Ramos (cell line): ENCODE data around the gene TRAP1.

ENCODE experiments used
- in situ Hi-C: fragments of 300-500 bp; cut with MboI; formaldehyde crosslinking; loops from one replicate; pipeline ENCODE4 v1.14.3; 2022; ENCODE audit warnings: low sequenced_read_pairs; ENCODE audit not compliant: unreplicated experiment

The TRAP1 gene

DNA sequence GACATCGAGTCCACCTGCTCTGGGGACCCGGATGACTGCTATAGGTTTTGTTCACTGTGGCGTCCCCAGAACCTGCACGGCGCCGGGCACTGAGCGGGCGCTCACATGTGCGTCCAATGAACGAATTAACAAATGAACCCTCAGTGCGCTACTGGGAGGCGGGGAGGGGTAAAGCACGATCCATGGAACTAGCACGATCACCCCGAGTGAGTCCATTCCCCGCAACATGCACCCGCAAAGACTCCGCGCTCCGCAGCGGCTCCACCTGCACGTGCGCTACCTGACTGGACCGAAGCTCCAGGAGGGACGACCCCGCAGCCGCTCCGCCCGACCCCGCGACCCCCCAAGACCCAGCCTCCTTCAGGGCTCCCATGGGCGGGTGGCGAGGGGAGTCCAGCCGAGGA lies 491 bp downstream of the TRAP1 start:
- in situ Hi-C loops, result loop anchor here (10.0 kb wide), 1 partner anchor 158 kb away; no protein-coding TSS in a partner anchor

DNA sequence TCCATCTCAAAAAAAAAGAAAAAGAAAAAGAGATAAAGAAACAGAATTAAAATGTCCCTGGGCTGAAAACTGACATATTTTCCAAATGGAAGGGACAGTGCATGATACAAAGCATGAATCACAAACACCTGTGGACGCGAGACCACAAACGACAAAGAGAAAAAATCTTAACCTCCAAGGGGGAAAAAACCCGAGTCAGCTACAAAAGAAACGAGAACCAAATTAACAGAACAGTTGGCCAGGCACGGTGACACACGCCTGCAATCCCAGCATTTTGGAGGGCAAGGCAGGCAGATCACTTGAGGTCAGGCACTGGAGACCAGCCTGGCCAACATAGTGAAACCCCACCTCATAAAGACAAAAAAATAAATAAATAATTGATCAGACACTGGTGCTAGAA lies 1.9 kb downstream of the TRAP1 start:
- in situ Hi-C loops, result loop anchor here (10.0 kb wide), 1 partner anchor 159 kb away; no protein-coding TSS in a partner anchor

DNA sequence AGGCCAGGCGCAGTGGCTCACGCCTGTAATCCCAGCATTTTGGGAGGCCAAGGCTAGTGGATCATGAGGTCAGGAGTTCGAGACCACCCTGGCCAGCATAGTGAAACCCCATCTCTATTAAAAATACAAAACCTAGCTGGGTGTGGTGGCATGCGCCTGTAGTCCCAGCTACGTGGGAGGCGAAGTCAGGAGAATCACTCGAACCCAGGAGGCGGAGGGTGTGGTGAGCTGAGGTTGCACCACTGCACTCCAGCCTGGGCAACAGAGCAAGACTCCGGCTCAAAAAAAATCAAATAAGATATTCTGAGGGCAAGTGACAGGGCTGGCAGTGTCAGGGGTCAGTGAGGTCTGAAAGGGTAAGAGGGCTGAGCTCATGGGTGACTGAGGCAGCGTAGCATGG lies 2.9 kb downstream of the TRAP1 start:
- in situ Hi-C loops, result loop anchor here (10.0 kb wide), 1 partner anchor 160 kb away; no protein-coding TSS in a partner anchor

DNA sequence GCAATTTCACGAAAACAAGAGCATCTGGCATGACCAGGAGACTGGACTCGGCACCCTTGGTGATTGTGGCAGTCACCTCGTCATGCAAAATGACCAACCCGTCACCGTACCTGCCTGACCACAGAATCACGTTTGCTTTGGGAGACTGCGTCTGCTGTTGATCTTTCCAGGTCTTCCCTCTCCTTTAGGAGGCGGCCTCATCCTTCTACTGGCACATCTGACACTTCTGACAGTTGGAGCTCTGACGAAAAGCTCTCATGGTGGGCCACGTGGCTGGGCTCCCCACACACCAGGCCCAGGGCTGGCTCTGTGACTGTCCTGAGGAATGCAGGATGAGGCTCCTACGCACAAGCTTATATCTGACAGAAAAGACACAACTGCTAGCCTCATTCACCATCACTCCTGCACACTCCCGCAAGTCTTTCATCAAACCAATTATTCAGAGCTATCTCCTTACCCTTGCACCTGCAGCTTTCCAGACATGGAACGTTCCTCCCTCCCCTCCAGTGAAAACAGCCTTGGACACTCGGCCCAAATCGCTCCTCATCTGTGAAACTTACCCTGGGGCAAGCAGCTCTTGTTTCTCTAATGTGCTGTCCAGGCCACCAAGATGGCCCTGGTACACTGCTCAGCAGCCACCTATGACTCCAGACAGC lies 3.6 kb downstream of the TRAP1 start:
- in situ Hi-C loops, result loop anchor here (10.0 kb wide), 1 partner anchor 161 kb away; no protein-coding TSS in a partner anchor

DNA sequence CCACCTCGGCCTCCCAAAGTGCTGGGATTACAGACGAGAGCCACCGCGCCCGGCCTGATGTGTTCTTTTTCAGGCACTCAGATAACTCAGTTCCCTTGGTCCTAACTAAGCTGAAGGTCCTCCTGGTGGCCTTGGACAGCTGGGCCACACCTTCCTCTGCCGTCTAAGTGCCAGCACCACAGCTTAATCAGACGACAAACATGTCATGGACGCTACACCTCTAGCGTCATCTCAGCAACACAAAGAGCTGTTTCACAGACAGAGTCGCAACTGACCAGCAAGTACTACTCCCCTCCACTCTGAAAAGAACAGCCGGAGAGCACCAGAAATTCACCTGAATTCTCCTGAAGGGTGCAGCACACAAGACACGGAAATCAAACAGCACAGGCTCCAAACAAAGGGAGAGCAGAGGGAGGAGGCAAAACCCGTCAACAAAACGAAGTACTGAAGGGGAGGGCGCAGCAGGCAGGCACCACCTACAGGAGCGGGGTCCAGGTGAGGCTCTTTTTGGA lies 4.4 kb downstream of the TRAP1 start:
- in situ Hi-C loops, result loop anchor here (10.0 kb wide), 1 partner anchor 162 kb away; no protein-coding TSS in a partner anchor

DNA sequence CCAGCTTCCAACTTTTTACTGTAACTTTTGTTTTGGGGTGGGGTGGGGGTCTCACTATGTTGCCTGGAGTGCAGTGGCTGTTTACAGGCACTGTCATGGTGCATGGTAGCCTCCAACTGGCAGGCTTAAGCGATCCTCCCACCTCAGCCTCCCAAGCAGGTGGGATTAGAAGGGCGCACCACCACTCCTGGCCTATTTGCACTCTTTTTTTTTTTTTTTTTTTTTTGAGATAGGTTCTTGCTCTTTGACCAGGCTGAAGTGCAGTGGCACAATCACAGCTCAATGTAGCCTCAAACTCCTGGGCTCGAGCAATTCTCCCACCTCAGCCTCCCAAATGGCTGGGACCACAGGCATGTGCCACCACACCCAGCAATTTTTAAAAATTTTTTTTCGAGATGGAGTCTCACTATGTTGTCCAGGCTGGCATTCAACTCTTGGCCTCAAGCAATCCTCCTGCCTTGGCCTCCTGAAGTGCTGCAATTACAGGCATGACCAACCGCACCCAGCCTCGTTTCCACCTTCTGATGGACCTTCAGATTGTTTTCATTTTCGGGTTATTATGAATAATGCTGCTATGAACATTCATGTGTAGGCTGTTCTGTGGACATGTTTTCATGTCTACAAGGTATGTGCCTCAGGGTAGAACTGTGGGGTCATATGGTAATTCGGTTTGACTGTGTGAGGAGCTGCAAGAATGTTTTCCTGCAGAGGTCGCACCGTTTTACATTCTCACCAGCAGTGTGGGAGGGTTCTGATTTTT lies 10.9 kb downstream of the TRAP1 start:
- in situ Hi-C loops, result no loop called here

DNA sequence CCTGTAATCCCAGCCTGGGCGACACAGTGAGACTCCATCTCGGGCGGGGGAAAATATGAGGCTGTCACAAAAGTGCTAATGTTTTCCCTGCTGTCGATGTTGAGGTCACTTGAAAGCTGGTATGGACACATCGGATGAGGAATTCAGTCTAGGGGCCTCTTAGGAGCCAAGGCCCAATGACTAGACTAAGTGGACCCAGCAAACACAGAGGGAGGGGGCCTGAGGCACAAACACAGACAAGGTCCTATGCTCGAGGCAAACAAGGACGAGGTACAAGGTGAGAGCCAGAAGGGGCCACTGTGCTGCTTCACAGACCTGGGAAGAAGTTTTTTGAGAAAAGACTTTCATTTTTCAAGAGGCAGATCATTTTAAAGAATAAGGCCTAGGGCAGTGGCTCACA lies 15.2 kb downstream of the TRAP1 start:
- in situ Hi-C loops, result no loop called here

DNA sequence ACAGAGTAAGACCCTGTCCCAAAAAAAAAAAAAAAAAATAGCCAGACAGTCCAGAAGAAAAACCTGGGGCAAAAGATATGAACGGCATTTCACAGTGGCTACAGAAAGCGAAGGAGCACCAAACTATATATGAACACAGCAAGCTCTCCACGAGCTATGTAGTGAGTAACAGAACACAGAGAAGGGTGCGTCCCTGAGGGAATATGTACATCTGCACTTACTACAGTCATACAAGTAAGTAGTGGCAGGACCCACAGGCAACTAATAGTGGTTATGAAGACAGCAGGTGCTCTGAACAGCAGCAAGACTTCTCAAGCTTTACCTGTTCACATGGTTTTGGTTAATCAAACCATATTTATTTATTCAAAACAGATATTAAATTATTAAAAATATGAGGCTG lies 15.8 kb downstream of the TRAP1 start:
- in situ Hi-C loops, result no loop called here

DNA sequence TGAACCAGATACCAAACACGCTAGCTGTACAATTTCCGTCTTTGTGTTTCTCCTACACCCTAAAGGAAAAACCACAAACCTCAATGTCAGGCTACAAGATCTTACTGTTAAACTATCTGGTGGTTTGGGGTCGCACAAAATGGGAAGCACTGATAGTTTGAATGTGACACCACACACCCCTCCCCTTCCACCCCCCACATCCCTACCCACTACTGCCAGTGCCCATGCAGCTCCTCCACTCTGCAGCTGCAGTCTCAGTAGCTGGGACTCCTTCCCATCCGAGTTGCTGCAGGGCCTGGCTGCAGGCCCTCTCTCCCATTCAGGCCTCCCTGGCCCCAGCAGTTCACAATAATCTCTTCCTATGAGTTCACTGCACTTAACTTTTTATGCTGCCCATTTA lies 18.4 kb downstream of the TRAP1 start:
- in situ Hi-C loops, result no loop called here

DNA sequence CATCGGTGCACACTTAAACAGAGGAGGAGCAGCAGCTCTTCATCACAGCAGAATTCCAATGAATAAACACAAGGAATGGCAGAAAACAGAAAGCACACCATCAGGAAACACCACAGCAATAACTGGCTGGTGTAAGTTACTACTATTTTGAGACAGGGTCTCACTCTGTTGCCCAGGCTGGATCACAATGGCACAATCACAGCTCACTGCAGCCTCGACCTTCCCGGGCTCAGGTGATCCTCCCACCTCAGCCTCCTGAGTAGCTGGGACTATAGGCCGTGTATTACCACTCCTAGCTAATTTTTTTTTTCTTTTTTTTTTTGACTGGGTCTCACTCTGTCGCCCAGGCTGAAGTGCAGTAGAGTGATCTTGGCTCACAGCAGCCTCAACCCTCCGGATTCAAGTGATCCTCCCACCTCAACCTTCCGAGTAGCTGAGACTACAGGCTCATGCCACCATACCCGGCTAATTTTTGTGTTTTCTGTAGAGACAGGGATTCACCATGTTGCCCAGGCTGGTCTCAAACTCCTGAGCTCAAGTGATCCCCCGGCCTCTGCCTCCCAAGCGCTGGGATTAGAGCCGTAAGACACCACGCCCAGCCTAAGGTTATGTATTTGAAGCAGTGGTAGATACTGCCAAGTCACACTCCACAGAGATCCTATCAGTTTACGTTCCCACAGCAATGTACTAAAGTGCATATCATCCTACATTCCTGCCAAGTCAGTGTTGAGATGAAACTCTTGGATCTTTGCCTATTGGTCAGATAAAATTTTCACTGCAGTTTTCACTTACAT lies 20.7 kb downstream of the TRAP1 start:
- in situ Hi-C loops, result no loop called here

DNA sequence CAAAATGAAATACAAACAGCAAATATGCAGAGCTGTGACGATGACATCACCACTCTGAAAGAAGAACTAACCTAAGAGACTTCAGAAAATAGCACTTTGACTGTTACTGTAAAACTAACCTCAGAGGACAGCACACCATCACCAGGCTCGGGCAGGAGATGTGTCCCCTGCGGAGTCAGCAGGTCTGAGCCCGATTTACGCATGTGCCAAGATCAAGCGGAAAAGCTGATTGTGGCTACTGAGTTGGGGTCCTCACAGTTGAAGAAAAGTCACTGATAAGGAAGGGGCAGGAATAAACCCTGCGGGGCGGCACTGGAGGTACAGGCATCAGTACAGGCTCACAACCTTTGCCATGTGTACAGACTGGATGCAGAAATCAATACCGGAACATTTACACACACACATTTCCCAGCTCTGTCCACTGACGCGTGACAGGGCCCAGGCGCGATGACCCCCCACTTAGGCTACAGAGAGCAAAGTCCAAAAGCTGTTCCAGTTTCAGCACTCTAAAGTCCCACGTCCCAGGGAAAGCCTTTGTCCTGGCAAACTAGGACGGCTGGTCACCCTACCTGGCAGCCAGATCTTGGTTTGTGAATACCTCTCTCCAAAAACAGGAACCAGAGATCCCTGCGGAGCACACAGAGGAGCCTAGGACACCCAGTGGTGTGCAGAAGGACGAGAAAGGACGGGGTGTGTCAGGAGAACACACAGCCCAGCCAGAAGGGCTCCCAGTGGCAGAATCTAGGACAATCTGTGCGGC lies 21.5 kb downstream of the TRAP1 start:
- in situ Hi-C loops, result no loop called here

DNA sequence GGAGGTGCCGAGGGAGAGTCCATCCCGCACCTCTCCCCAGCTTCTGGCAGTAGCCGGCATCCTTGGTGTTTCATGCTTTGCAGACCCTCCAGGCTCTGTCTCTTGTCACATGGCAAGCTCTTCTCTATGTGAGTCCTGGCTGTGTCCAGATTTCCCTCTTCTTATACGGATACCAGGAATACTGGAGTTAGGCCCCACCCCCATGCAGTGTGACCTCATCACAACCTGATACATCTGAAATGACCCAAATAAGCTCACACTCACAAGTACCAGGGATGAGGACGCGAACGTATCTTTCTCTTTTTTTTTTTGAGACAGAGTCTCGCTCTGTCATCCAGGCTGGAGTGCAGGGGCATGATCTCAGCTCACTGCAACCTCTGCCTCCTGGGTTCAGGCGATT lies 23.3 kb downstream of the TRAP1 start:
- in situ Hi-C loops, result no loop called here

DNA sequence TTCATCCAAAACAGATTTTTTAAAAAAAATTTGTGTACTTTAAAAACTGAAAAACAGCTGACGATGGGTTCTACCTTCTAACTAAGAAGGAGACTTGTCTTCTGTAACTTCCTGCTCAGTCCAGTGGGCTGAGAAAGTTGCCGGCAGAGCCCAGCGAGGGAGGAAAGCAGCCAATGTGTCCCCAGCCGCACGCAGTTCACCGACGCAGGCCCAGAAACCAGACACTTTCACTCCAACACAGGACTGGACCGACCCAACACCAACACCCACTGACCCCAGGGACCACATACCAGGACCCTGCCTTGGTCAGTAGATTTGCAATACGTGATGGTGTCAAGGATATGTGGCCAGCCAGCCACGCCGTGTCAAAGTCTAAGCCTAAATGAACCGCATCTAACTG lies 25.6 kb downstream of the TRAP1 start:
- in situ Hi-C loops, result no loop called here

DNA sequence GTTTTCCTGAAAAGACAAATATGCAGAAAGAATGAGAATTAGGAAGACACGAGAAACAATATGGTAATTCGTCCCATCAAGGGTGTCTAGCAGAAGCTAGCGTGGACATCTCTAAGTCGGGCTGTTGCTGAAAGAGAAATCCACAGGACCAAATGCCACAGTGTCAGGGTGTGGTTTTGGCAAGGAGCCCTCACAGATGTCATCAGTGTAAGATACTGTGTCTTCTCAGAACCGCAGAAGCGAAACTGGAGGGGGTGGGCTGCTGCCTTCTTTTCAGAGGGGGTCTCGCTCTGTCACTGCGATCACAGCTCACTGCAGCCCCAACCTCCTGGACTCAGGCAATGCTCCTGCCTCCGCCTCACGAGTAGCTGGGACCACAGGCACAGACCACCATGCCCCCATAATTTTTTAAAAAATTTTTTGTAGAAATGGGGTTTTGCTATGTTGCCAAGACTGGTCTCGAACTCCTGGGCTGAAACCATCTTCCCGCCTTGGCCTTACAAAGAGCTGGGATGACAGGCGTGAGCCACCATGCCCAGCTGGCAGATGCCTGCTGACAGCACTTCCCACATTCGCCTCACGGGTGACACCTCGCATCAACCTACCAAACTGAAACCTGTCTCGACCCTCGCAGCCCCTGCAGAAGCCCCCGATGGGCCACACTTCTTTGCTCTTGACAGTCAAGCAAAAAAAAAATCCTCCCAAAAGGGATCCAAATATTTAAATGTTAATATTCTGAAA lies 26.2 kb downstream of the TRAP1 start:
- in situ Hi-C loops, result no loop called here

DNA sequence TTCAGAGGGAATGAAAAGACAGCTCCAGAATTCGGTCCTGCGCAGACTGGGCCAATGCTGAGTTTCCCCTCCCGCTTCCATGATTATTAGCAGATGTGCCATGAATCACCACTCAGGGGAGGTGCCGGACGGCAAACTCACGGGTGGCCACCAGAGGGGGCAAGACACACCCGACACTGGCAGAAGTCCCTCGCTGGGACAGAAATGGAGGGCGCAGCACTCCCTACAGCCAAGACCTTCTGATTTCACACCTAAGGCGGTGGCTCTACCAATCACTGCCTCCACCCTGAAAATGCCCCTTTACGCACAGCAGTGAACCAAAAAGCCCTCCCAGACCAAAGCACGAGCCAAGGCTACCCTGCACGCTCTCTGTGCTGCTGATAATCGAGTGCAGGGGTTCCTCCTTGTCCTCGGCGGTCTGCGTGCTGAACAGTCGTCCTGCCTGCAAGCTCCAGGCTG lies 26.8 kb downstream of the TRAP1 start:
- in situ Hi-C loops, result no loop called here

DNA sequence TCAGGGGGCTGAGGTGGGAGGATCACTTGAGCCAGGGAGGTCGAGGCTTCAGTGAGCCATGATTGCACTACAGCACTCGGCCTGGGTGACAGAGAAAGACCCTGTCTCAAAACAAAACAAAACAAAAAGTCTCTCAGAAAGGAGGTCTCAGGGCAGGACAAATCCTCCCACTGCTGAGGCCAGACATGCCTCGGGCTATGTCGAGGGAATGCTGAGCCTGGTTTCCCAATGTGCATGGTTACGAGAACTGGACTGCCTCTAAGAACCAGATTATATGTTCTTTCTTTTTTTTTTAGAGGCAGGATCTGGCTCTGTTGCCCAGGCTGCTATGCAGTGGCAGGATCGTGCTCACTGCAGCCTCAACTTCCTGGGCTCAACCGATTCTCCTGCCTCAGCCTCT lies 27.6 kb downstream of the TRAP1 start:
- in situ Hi-C loops, result no loop called here

DNA sequence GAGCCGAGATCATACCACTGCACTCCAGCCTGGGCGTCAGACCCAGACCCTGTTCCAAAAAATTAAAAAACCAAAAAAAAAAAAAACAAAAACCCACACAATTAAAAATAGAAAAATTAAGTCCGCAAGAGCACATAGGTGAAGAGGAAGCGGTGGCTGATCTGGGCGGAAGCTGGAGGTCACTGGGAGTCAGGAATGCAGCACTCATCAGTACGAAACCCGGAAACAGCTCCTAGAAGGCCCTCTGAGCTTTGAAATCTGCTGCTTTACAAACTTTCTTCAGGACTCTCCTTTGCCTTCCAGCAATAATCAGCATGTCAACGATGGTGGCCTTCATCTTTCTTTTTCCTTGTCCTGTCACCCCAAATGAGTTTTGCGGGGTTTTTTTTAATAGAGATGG lies 29.5 kb downstream of the TRAP1 start:
- in situ Hi-C loops, result no loop called here

DNA sequence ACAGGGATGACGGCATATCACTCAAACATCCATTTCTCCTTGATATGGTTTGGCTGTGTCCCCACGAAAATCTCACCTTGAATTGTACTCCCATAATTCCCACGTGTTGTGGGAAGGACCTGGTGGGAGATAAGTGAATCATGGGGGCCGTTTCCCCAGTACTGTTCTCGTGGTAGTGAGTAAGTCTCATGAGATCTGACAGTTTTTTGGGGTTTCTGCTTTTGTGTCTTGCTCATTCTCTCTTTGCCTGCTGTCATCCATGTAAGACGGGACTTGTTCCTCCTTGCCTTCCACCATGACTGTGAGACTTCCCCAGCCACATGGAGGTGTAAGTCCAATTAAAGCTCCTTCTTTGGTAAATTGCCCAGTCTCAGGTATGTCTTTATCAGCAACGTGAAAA lies 30.3 kb downstream of the TRAP1 start:
- in situ Hi-C loops, result no loop called here

DNA sequence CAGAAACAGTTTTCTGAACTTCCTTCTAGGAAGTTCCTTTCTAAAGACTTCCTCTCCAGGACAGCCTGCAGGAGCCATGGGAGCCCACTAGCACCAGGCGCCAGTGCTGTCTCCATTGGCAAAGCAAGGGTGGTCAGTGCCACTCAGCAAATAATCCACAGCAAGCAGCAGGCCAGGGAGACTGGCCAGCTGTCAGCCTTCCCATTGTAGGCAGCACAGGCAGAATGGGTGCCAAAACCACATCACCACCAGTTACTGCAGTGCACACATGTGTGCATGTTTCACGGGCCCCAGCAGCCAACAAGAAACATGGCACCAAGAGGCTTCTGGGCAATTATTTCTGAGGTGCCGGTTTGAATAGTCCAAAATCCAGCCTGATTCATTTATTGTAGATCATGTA lies 36.1 kb downstream of the TRAP1 start:
- in situ Hi-C loops, result no loop called here
